KMS-11 (cell line): Measurements from ENCODE around the gene MAT1A.

ENCODE experiments used
- H2AFZ ChIP-seq: fragments of 200-600 bp; sonication (generic); 2 replicates; pipeline ENCODE4 v1.6.1; 2016; ENCODE audit warnings: antibody characterized with exemption, mixed run types, low read depth
- H3K27ac ChIP-seq: fragments of 200-600 bp; sonication (generic); 2 replicates; pipeline ENCODE4 v1.6.1; 2016; ENCODE audit warnings: mild to moderate bottlenecking, mixed run types
- H3K27me3 ChIP-seq: fragments of 200-600 bp; sonication (generic); 2 replicates; pipeline ENCODE4 v1.6.1; 2017; ENCODE audit warnings: mild to moderate bottlenecking, low read depth, mixed run types, moderate library complexity; ENCODE audit not compliant: insufficient read depth
- H3K36me3 ChIP-seq: fragments of 200-600 bp; sonication (generic); 2 replicates; pipeline ENCODE4 v1.6.1; 2017; ENCODE audit warnings: mild to moderate bottlenecking, mixed run types; ENCODE audit not compliant: insufficient read depth
- H3K4me1 ChIP-seq: fragments of 200-600 bp; sonication (generic); 2 replicates; pipeline ENCODE4 v1.6.1; 2016; ENCODE audit warnings: mild to moderate bottlenecking, low read depth, mixed run types; ENCODE audit not compliant: poor library complexity, severe bottlenecking
- H3K4me2 ChIP-seq: fragments of 200-600 bp; sonication (generic); 2 replicates; pipeline ENCODE4 v1.7.0; 2016; ENCODE audit warnings: mild to moderate bottlenecking, mixed run types
- H3K4me3 ChIP-seq: fragments of 200-600 bp; sonication (generic); IDR thresholded peaks from 2 replicates; pipeline ENCODE4 v1.6.1; 2017; ENCODE audit warnings: low read depth, low read length, mixed read lengths; ENCODE audit not compliant: insufficient read depth
- H3K79me2 ChIP-seq: fragments of 200-600 bp; sonication (generic); 2 replicates; pipeline ENCODE4 v1.6.1; 2016; ENCODE audit warnings: low read depth, mixed run types; ENCODE audit not compliant: insufficient read depth
- H3K9ac ChIP-seq: fragments of 200-600 bp; sonication (generic); 2 replicates; pipeline ENCODE4 v1.6.1; 2016; ENCODE audit warnings: mild to moderate bottlenecking, mixed run types
- H4K20me1 ChIP-seq: fragments of 200-600 bp; sonication (generic); 2 replicates; pipeline ENCODE4 v1.6.1; 2016; ENCODE audit warnings: mild to moderate bottlenecking, mixed run types; ENCODE audit not compliant: insufficient read depth
- CTCF ChIP-seq: fragments of 200-600 bp; sonication (generic); conservative IDR thresholded peaks from 2 replicates; pipeline ENCODE4 v1.6.1; 2017; ENCODE audit warnings: low read depth, mild to moderate bottlenecking, antibody characterized with exemption, low read length, moderate library complexity, mixed read lengths

MAT1A gene

GRCh38 chr10:80319725-80320290 is 30.4 kb upstream of the MAT1A start:
- Histone ChIP-seq H3K4me1 (no peaks in the 10 kb centered on the region), H3K79me2 (no peaks in the 10 kb centered on the region), H3K4me2 (no peak overlapping the region), H3K4me3 (no peak overlapping the region), H2AFZ (no peak overlapping the region), H3K27ac (no peak overlapping the region), H3K36me3 (no peaks in the 10 kb centered on the region), H3K27me3 (no peaks in the 10 kb centered on the region), H3K9ac (no peak overlapping the region), H4K20me1 (no peaks in the 10 kb centered on the region)
- no peak for TF ChIP-seq CTCF

DNA sequence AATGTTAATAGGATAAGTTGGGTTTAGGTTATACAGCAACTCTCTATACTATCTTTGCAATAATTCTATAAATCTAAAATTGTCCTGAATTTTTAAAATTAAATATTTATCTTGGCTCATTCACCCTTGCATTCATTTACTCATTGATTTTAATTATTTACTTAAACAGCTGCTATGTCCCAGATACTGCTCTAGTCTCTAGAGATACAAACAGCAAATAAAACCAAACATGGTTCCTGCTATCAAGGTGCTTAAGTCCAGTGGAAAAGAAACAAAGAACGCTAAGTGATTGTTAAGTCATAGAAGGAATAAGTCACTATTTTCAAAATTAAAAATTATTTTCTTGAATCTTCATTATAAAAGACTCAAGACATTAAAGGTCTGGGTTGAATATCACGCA is 29.9 kb upstream of the MAT1A start:
- H3K27me3 ChIP-seq, result no peaks in the 10 kb centered on the region
- H3K27ac ChIP-seq, result no peak overlapping the region
- no peaks in the 10 kb centered on the region for H3K36me3 ChIP-seq
- no peaks in the 10 kb centered on the region for H3K4me1 ChIP-seq
- H3K4me2 ChIP-seq, result no peak overlapping the region
- no peaks in the 10 kb centered on the region for H3K79me2 ChIP-seq
- no peak for TF ChIP-seq CTCF
- H2AFZ ChIP-seq, result no peak overlapping the region
- no peaks in the 10 kb centered on the region for H4K20me1 ChIP-seq
- H3K9ac ChIP-seq, result no peak overlapping the region
- H3K4me3 ChIP-seq, result no peak overlapping the region

DNA sequence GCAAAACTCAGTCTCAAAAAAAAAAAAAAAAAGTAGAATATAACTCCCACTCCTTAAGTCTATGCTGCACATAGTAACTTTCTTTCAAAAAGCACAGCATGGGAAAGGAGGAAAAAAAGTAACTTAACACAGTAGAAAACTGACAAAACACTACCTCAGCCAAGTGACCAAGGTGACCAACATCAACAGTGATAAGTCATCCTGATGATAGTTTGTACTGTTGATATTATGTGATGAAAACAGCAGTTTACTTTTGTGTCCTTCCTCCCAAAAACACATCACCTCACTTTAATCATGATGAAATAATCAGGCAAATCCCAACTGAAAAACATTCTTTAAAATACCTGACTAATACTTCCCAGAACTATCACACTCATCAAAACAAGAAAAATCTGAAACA is 29.3 kb upstream of the MAT1A start:
- Histone ChIP-seq H2AFZ (no peak overlapping the region), H4K20me1 (no peaks in the 10 kb centered on the region), H3K27ac (no peak overlapping the region), H3K36me3 (no peaks in the 10 kb centered on the region), H3K4me2 (no peak overlapping the region), H3K4me3 (no peak overlapping the region), H3K27me3 (no peaks in the 10 kb centered on the region), H3K79me2 (no peaks in the 10 kb centered on the region), H3K9ac (no peak overlapping the region), H3K4me1 (no peaks in the 10 kb centered on the region)
- no peak for TF ChIP-seq CTCF

DNA sequence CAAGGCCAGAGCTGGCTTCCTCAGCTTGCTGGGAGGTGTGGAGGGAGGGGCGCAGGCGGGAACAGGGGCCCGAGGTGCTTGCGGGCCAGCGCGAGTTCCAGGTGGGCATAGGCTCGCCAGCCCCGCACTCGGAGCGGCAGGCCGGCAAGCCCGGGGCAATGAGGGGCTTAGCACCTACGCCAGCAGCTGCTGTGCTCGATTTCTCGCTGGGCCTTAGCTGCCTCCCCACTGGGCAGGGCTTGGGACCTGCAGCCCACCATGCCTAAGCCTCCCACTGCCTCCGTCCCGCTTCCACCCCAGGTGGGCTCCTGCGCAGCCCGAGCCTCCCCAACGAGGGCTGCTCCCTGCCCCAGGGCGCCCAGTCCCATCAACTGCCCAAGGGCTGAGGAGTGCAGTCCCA is 25.9 kb upstream of the MAT1A start:
- no peaks in the 10 kb centered on the region for H3K36me3 ChIP-seq
- H3K27ac ChIP-seq, result no peak overlapping the region
- no peaks in the 10 kb centered on the region for H4K20me1 ChIP-seq
- H3K9ac ChIP-seq, result no peak overlapping the region
- no peak for TF ChIP-seq CTCF
- H3K4me2 ChIP-seq, result no peak overlapping the region
- no peaks in the 10 kb centered on the region for H3K79me2 ChIP-seq
- no peak overlapping the region for H3K4me3 ChIP-seq
- no peaks in the 10 kb centered on the region for H3K4me1 ChIP-seq
- no peak overlapping the region for H2AFZ ChIP-seq
- H3K27me3 ChIP-seq, result no peaks in the 10 kb centered on the region
